Ectodermal cell (in vitro differentiated cells): ENCODE data around the gene SRGAP3.

Experiments used
- H3K27ac ChIP-seq: 2 replicates; pipeline ENCODE4 v1.7.0; 2013; ENCODE audit warnings: mild to moderate bottlenecking, low read depth, low read length; ENCODE audit not compliant: insufficient read depth, poor library complexity, severe bottlenecking
- H3K27me3 ChIP-seq: 2 replicates; pipeline ENCODE4 v1.7.0; 2013; ENCODE audit warnings: mild to moderate bottlenecking, low read length; ENCODE audit not compliant: insufficient read depth, control insufficient read depth, poor library complexity, severe bottlenecking
- H3K36me3 ChIP-seq: one replicate; pipeline ENCODE4 v1.7.0; 2013; ENCODE audit warnings: low read length; ENCODE audit not compliant: control insufficient read depth, insufficient read depth
- H3K4me1 ChIP-seq: one replicate; pipeline ENCODE4 v1.7.0; 2013; ENCODE audit warnings: low read length; ENCODE audit not compliant: control insufficient read depth, insufficient read depth
- H3K4me3 ChIP-seq: 2 replicates; pipeline ENCODE4 v1.7.0; 2013; ENCODE audit warnings: low read depth, low read length, control low read depth; ENCODE audit not compliant: insufficient read depth
- H3K9me3 ChIP-seq: 2 replicates; pipeline ENCODE4 v1.7.0; 2013; ENCODE audit warnings: mild to moderate bottlenecking, low read length, moderate library complexity; ENCODE audit not compliant: control insufficient read depth
- WGBS, 2 experiments: methylation state at CpG; one replicate each; pipeline ENCODE4 v1.1.7; 2013; ENCODE audit warnings: missing lambda C conversion rate in 2 of 2; 5-methylcytosine and 5-hydroxymethylcytosine counted together

Gene SRGAP3

GRCh38 chr3:8997151-8997550, 252.3 kb downstream of the SRGAP3 start:
- Histone ChIP-seq H3K36me3 (no peaks in the 10 kb centered on the region), H3K27me3 (no peaks in the 10 kb centered on the region), H3K4me1 (no peaks in the 10 kb centered on the region), H3K27ac (no peak overlapping the region), H3K4me3 (no peak overlapping the region), H3K9me3 (no peaks in the 10 kb centered on the region)
- WGBS, 2 experiments: 86 to 96% methylated on average over 3 of the region's 3 CpGs

- no peaks in the 10 kb centered on the region for H3K9me3 ChIP-seq
- H3K4me1 ChIP-seq: no peaks in the 10 kb centered on the region
- no peaks in the 10 kb centered on the region for H3K27me3 ChIP-seq
- no peak overlapping the region for H3K4me3 ChIP-seq
- H3K36me3 ChIP-seq: no peaks in the 10 kb centered on the region
- H3K27ac ChIP-seq: no peak overlapping the region
- 74 to 77% methylated on average over 12 of the region's 12 CpGs for WGBS, 2 experiments
These were observed 252.7 kb downstream of the SRGAP3 start for GRCh38 chr3:8996681-8997121.

GRCh38 chr3:8996216-8996615, 253.2 kb downstream of the SRGAP3 start:
- no peak overlapping the region for H3K27ac ChIP-seq
- no peaks in the 10 kb centered on the region for H3K36me3 ChIP-seq
- H3K4me1 ChIP-seq: no peaks in the 10 kb centered on the region
- no peaks in the 10 kb centered on the region for H3K9me3 ChIP-seq
- H3K4me3 ChIP-seq: no peak overlapping the region
- WGBS, 2 experiments: 91 to 92% methylated on average over 2 of the region's 2 CpGs
- no peaks in the 10 kb centered on the region for H3K27me3 ChIP-seq

GRCh38 chr3:8994226-8994625, 255.2 kb downstream of the SRGAP3 start:
- no peaks in the 10 kb centered on the region for H3K4me1 ChIP-seq
- H3K36me3 ChIP-seq: peaks cover 4% of the 10 kb centered on the region
- no peaks in the 10 kb centered on the region for H3K27me3 ChIP-seq
- H3K4me3 ChIP-seq: no peak overlapping the region
- no peak overlapping the region for H3K27ac ChIP-seq
- 95 to 96% methylated on average over 15 of the region's 15 CpGs for WGBS, 2 experiments
- no peaks in the 10 kb centered on the region for H3K9me3 ChIP-seq

- WGBS, 2 experiments: 95% methylated on average over 5 of the region's 5 CpGs
- H3K4me1 ChIP-seq: peaks cover 5% of the 10 kb centered on the region
- H3K27ac ChIP-seq: no peak overlapping the region
- no peak overlapping the region for H3K4me3 ChIP-seq
- no peaks in the 10 kb centered on the region for H3K9me3 ChIP-seq
- peaks cover 4% of the 10 kb centered on the region for H3K36me3 ChIP-seq
- H3K27me3 ChIP-seq: no peaks in the 10 kb centered on the region
These were observed 256.1 kb downstream of the SRGAP3 start for GRCh38 chr3:8993331-8993730.

GRCh38 chr3:8992854-8993253, 256.6 kb downstream of the SRGAP3 start:
- Histone ChIP-seq H3K36me3 (peaks cover 4% of the 10 kb centered on the region), H3K27ac (no peak overlapping the region), H3K9me3 (no peaks in the 10 kb centered on the region), H3K4me1 (peaks cover 9% of the 10 kb centered on the region), H3K4me3 (no peak overlapping the region), H3K27me3 (no peaks in the 10 kb centered on the region)
- 65 to 70% methylated on average over 11 of the region's 11 CpGs for WGBS, 2 experiments

GRCh38 chr3:8992199-8992598, 257.2 kb downstream of the SRGAP3 start:
- Histone ChIP-seq H3K4me1 (peaks cover 9% of the 10 kb centered on the region), H3K4me3 (no peak overlapping the region), H3K36me3 (peaks cover 4% of the 10 kb centered on the region)

GRCh38 chr3:8990266-8991215, 258.9 kb downstream of the SRGAP3 start:
- Histone ChIP-seq H3K4me1 (peaks cover 9% of the 10 kb centered on the region), H3K36me3 (peaks cover 4% of the 10 kb centered on the region), H3K4me3 (no peak overlapping the region), H3K9me3 (no peaks in the 10 kb centered on the region), H3K27me3 (no peaks in the 10 kb centered on the region), H3K27ac (no peak overlapping the region)
- WGBS, 2 experiments: 95 to 97% methylated on average over 36 of the region's 36 CpGs

More at GRCh38 chr3:8992199-8992598, 257.2 kb downstream of the SRGAP3 start:
- H3K27ac ChIP-seq: no peak overlapping the region
- WGBS, 2 experiments: 91 to 100% methylated on average over 1 to 2 of the region's 4 CpGs
- H3K27me3 ChIP-seq: no peaks in the 10 kb centered on the region
- no peaks in the 10 kb centered on the region for H3K9me3 ChIP-seq

- Histone ChIP-seq H3K36me3 (peaks cover 4% of the 10 kb centered on the region), H3K27me3 (no peaks in the 10 kb centered on the region), H3K4me1 (peaks cover 9% of the 10 kb centered on the region), H3K4me3 (no peak overlapping the region), H3K27ac (no peak overlapping the region), H3K9me3 (no peaks in the 10 kb centered on the region)
- WGBS, 2 experiments: 76 to 78% methylated on average over 8 of the region's 8 CpGs
These were observed 260.5 kb downstream of the SRGAP3 start for GRCh38 chr3:8988791-8989558.

GRCh38 chr3:8988384-8988655, 261.1 kb downstream of the SRGAP3 start:
- Histone ChIP-seq H3K27me3 (no peaks in the 10 kb centered on the region), H3K9me3 (no peaks in the 10 kb centered on the region), H3K4me3 (no peak overlapping the region), H3K36me3 (peaks cover 4% of the 10 kb centered on the region), H3K27ac (no peak overlapping the region), H3K4me1 (peaks cover 9% of the 10 kb centered on the region)
- 80 to 82% methylated on average over 2 of the region's 2 CpGs for WGBS, 2 experiments
